HepG2 (cell line): ENCODE results near the gene ATE1. TPM values are rescaled to one million over a fixed set of nuclear protein-coding genes. Genes with fewer than 3 reads are reported as not detected.

ENCODE experiments used
- ATAC-seq: fragments of 200-7000 bp; cut with Tn5 transposase; 3 replicates; pipeline ENCODE4 v1.9.1; 2020; ENCODE audit warnings: mild to moderate bottlenecking, moderate library complexity
- BruUV-seq: library from RNA; stranded (reverse); fragments of 400-500 nt; replicated peaks from 2 replicates; lab custom pipeline; 2021; lab: Mats Ljungman, UMichigan
- CTCF ChIA-PET: fragments of 300-600 bp; formaldehyde crosslinking; extraction: SDS; loops from one replicate; lab custom pipeline; 2021; ENCODE audit warnings: low total read pairs, inconsistent platforms, low intra/inter-chr PET ratio; lab: Yijun Ruan, JAX
- POLR2A ChIA-PET: fragments of 350-600 bp; sonication (Branson Sonifier 250); formaldehyde crosslinking; loops from one replicate; lab custom pipeline; 2020; ENCODE audit warnings: antibody characterized with exemption, inconsistent platforms; lab: Yijun Ruan, JAX
- DNase-seq: peaks from one replicate; pipeline ENCODE4 v3.0.0-alpha.2; 2015; ENCODE audit warnings: low spot score
- FAIRE-seq: peaks from 3 replicates; lab custom pipeline; 2011; peaks lifted over from hg19 to GRCh38; lab: Jason Lieb, UNC
- H2AFZ ChIP-seq: one replicate; pipeline ENCODE4 v1.6.1; 2011; ENCODE audit warnings: low read length, inconsistent platforms
- H3K27ac ChIP-seq: fragments of 300-600 bp; 3 replicates; pipeline ENCODE4 v1.8.0; 2011; ENCODE audit warnings: mixed run types, mild to moderate bottlenecking, mixed read lengths, low read length, inconsistent platforms; ENCODE audit not compliant: insufficient read depth; ENCODE audit errors: extremely low read length
- H3K27me3 ChIP-seq, 2 experiments: fragments of 200-600 bp in 1 of 2; 2 replicates in 1 of 2; 3 replicates in 1 of 2; pipeline versions ENCODE4 v1.6.0 to v1.8.0; 2011; ENCODE audit warnings: low read length in 2 of 2, mild to moderate bottlenecking in 2 of 2, moderate library complexity in 2 of 2, inconsistent platforms in 1 of 2; ENCODE audit not compliant: insufficient read depth in 2 of 2, control insufficient read depth in 1 of 2
- H3K36me3 ChIP-seq, 2 experiments: fragments of 200-600 bp in 1 of 2; replicated peaks in 1 of 2; 2 replicates in 1 of 2; 3 replicates in 1 of 2; pipeline versions ENCODE4 v1.5.1 to v1.8.0; 2011; ENCODE audit warnings: low read length in 2 of 2, inconsistent platforms in 1 of 2; ENCODE audit not compliant: insufficient read depth in 2 of 2, control insufficient read depth in 1 of 2
- H3K4me1 ChIP-seq: 2 replicates; pipeline ENCODE4 v1.5.1; 2012; ENCODE audit warnings: low read length, inconsistent platforms; ENCODE audit not compliant: insufficient read depth
- H3K4me2 ChIP-seq: 2 replicates; pipeline ENCODE4 v1.6.0; 2011; ENCODE audit warnings: low read depth, low read length, inconsistent platforms
- H3K4me3 ChIP-seq, 3 experiments: fragments of 200-600 bp in 1 of 3; sonication (generic), shearing (Covaris generic) in 1 of 3; replicated peaks in 1 of 3; 2 replicates each; pipeline ENCODE4 v1.5.1; 2011 to 2016; ENCODE audit warnings: low read length in 3 of 3, inconsistent platforms in 2 of 3, low read depth in 2 of 3, mild to moderate bottlenecking in 2 of 3, control low read depth in 1 of 3, mixed read lengths in 1 of 3; ENCODE audit not compliant: insufficient read depth in 1 of 3
- H3K79me2 ChIP-seq: one replicate; pipeline ENCODE4 v1.6.1; 2011; ENCODE audit warnings: low read length, inconsistent platforms; ENCODE audit not compliant: insufficient read depth
- H3K9ac ChIP-seq: 2 replicates; pipeline ENCODE4 v1.6.0; 2011; ENCODE audit warnings: mild to moderate bottlenecking, low read depth, low read length, inconsistent platforms; ENCODE audit not compliant: insufficient read depth
- H3K9me3 ChIP-seq: 2 replicates; pipeline ENCODE4 v1.5.1; 2012; ENCODE audit warnings: mild to moderate bottlenecking, low read length
- H4K20me1 ChIP-seq: 2 replicates; pipeline ENCODE4 v1.6.0; 2011; ENCODE audit warnings: inconsistent platforms, mild to moderate bottlenecking, low read length, moderate library complexity; ENCODE audit not compliant: insufficient read depth
- ARID2 ChIP-seq: sonication (generic); formaldehyde crosslinking; IDR thresholded peaks from 2 replicates; pipeline ENCODE4 v1.8.1; 2022; ENCODE audit warnings: mild to moderate bottlenecking, missing genetic modification reagents, borderline replicate concordance
- CENPT ChIP-seq: sonication (generic); formaldehyde crosslinking; IDR thresholded peaks from 2 replicates; pipeline ENCODE4 v1.8.0; 2022; ENCODE audit warnings: low read depth, mild to moderate bottlenecking, moderate library complexity, missing genetic modification reagents
- RBM22 ChIP-seq: fragments of 200-400 bp; formaldehyde crosslinking; optimal IDR thresholded peaks from 2 replicates; pipeline ENCODE3; 2017; ENCODE audit warnings: mild to moderate bottlenecking, low read length, moderate library complexity
- ZNF451 ChIP-seq: sonication (generic); formaldehyde crosslinking; IDR thresholded peaks from 2 replicates; pipeline ENCODE4 v1.5.0; 2020; ENCODE audit warnings: mild to moderate bottlenecking, missing genetic modification reagents
- ZNF557 ChIP-seq: sonication (generic); formaldehyde crosslinking; IDR thresholded peaks from 2 replicates; pipeline ENCODE4 v1.4.0; 2020; ENCODE audit warnings: missing genetic modification reagents
- ZNF652 ChIP-seq: IDR thresholded peaks from 2 replicates; pipeline ENCODE4 v1.6.1; 2016; ENCODE audit warnings: low read depth, borderline replicate concordance
- WGBS: methylation state at CpG from one replicate; pipeline ENCODE4 v1.1.6; 2017; ENCODE audit warnings: low lambda C conversion rate; 5-methylcytosine and 5-hydroxymethylcytosine counted together
- in situ Hi-C: cut with HindIII; loops from 2 replicates; pipeline ENCODE4 v1.10.0; 2017; ENCODE audit warnings: low pct_unique_long_range_greater_than_20kb; ENCODE audit not compliant: extremely low pct_ligation_motif_present
- intact Hi-C: fragments of 100-400 bp; cut with micrococcal nuclease; formaldehyde crosslinking; loops from one replicate; pipeline ENCODE4 v1.10.0; 2022; ENCODE audit not compliant: unreplicated experiment
- polyA plus RNA-seq, 8 experiments: library from polyadenylated mRNA; depleted of rRNA in 3 of 8; stranded (reverse) in 7 of 8; unstranded in 1 of 8; fragments of >200 nt; fragmentation: Illumina TruSeq in 4 of 8; extraction: Trizol in 4 of 8; gene quantifications; 2 replicates each; pipeline versions ENCODE4 v1.2.1 to v1.2.3, GENCODE V29; 2011 to 2016; ENCODE audit warnings: low read depth in 4 of 8, missing spikeins in 1 of 8, mixed read lengths in 1 of 8; ENCODE audit not compliant: insufficient read depth in 1 of 8
- total RNA-seq, 5 experiments: library from RNA; depleted of rRNA; stranded (reverse); fragments of >200 nt; fragmentation: Illumina TruSeq; extraction: Trizol; gene quantifications; 2 replicates each; pipeline ENCODE4 v1.2.3, GENCODE V29; 2016; ENCODE audit warnings: low read depth in 1 of 5
- TF ChIP-seq, protein P1 (sequence below): sonication (generic); formaldehyde crosslinking; IDR thresholded peaks from 2 replicates; pipeline ENCODE4 v1.4.0; 2020; ENCODE audit warnings: mild to moderate bottlenecking, missing genetic modification reagents

The ATE1 gene
- total and polyA plus RNA-seq, 2 of the 13 experiments (the other 11 are each of a cell fraction or from before 2014, with no cell fraction given) = 17.5 to 42.2 TPM

DNA sequence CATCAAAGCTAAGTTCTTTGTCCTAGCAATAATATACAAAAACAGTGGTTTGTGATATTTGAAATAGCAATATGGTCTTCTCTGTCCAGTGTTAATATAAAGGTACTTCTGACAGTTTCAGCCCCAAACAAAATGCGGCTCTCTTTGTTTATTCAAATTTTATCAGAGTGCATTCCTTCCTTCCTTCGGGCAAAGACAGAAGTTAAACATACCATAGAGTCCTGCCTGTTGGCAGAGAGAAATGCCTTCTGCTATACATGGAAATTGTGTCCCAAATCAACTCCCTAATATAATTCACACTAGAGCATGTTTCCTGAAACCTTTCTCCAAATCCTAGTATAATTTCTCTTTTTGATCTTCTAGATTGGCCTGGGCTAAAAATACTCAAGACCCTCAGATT lies 21.2 kb upstream of the ATE1 start (continued):
- TF ChIP-seq ZNF652 (CRISPR knock-in tag) = no peak
- TF ChIP-seq ZNF451 = no peak
- no peak for TF ChIP-seq CENPT
- TF ChIP-seq ZNF557 (CRISPR knock-in tag) = no peak
- TF ChIP-seq, protein P1, sequence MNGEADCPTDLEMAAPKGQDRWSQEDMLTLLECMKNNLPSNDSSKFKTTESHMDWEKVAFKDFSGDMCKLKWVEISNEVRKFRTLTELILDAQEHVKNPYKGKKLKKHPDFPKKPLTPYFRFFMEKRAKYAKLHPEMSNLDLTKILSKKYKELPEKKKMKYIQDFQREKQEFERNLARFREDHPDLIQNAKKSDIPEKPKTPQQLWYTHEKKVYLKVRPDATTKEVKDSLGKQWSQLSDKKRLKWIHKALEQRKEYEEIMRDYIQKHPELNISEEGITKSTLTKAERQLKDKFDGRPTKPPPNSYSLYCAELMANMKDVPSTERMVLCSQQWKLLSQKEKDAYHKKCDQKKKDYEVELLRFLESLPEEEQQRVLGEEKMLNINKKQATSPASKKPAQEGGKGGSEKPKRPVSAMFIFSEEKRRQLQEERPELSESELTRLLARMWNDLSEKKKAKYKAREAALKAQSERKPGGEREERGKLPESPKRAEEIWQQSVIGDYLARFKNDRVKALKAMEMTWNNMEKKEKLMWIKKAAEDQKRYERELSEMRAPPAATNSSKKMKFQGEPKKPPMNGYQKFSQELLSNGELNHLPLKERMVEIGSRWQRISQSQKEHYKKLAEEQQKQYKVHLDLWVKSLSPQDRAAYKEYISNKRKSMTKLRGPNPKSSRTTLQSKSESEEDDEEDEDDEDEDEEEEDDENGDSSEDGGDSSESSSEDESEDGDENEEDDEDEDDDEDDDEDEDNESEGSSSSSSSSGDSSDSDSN (CRISPR knock-in tag) = no peak
- no peak for TF ChIP-seq ARID2 (CRISPR knock-in tag)

DNA sequence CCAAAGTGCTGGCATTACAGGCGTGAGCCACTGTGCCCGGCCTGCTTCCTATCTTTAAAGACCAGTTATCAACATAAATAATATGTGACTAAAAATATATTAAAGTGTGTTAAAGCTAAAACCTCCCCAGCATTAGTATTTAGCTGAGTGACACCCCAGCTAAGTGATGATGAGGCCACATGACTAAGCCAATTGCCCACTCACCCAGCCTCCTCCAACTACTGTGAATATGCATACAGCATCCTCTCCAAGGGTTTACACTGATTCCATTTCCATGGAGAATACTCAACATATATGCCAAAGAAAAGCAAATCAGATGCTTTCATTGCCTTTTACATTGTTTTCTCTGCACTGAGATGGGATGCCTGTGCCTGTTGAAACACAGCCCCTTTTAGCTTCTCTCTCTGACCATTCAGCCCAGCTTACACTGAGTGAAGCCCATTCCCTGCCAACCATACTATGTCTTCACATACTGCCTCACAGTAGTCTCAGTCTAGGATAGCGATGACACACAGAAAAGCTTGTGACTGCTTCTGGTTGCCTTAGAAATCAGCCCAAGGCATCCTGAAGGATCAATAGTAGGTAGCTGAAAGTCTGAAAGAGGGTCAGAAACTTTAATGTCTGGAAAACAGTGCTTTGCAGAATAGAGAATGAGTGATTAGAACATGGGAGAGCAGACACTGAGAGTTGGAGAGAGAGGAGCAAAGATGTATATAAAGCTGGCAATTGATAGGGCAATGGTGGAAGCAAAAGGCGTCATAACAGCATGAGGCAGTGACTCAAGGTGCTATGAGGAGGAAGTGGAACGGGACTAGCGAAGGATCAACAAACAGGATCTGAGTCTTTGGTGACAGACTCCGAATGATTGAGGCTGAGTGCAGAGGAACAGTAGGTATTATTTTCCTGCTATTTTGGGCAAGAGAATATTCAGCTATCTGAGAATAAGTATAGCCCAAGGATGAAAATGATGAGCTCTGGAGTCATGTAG lies 19.8 kb upstream of the ATE1 start:
- in situ Hi-C loops = no loop called here

More for the DNA sequence above, 19.8 kb upstream of the ATE1 start:
- Histone ChIP-seq H3K79me2 (no peaks in the 10 kb centered on the region), H3K4me3 (no peak overlapping the region), H3K36me3 (no peaks in the 10 kb centered on the region), H4K20me1 (no peaks in the 10 kb centered on the region), H3K9me3 (no peaks in the 10 kb centered on the region), H3K27me3 (no peaks in the 10 kb centered on the region), H3K4me2 (no peak overlapping the region), H3K4me1 (peaks cover 21% of the 10 kb centered on the region), H2AFZ (no peak overlapping the region), H3K27ac (no peak overlapping the region), H3K9ac (no peak overlapping the region)
- no TSS peak for BruUV-seq
- ChIA-PET POLR2A (interaction anchor here (1.9 kb wide), 1 partner anchor 20 kb away, joined by 6 read pairs; the partner anchor contains the start of gene ATE1), CTCF (no interaction called here)
- no peak for DNase-seq
- no peak for ATAC-seq
- no peak for TF ChIP-seq RBM22
- intact Hi-C loops = no loop called here
- no peak for FAIRE-seq
- WGBS = 84% methylated on average over 7 of the region's 7 CpGs
